GM21423 (cell line): ENCODE measurements around the gene C2orf15.
"Not testable (repeated sequence)": the region's sequence is repeated elsewhere in the genome, so short reads cannot be mapped to it uniquely, and the experiment has no call there.

ENCODE experiments used
- ATAC-seq: cut with Tn5 transposase; IDR thresholded peaks from one replicate; pipeline ENCODE4 v1.9.1; 2021; ENCODE audit warnings: mild to moderate bottlenecking, moderate library complexity; ENCODE audit not compliant: unreplicated experiment

The C2orf15 gene

GRCh38 chr2:99159594-99159993 is 18.1 kb downstream of the C2orf15 start:
- no peak for ATAC-seq

GRCh38 chr2:99166218-99166617 is 24.7 kb downstream of the C2orf15 start:
- ATAC-seq: no peak

- no peak for ATAC-seq
Observed at GRCh38 chr2:99169534-99169933, 28.0 kb downstream of the C2orf15 start.

- no peak for ATAC-seq
Observed at GRCh38 chr2:99171377-99172140, 30.1 kb downstream of the C2orf15 start.

- ATAC-seq: peak; percentile 93
Observed at GRCh38 chr2:99180755-99181623, 39.5 kb downstream of the C2orf15 start, which contains the start of the genes MITD1 and MRPL30. MITD1 (minus strand) TSS chr2:99181058; CDS start chr2:99180981, 77 bp downstream. MRPL30 (plus strand) TSS chr2:99181184; CDS start chr2:99186204, 5,020 bp downstream.

- ATAC-seq: no peak
Observed at GRCh38 chr2:99181624-99182000, 40.1 kb downstream of the C2orf15 start.

GRCh38 chr2:99183025-99183424 is 41.5 kb downstream of the C2orf15 start:
- ATAC-seq: no peak

GRCh38 chr2:99184811-99185210 is 43.3 kb downstream of the C2orf15 start:
- no peak for ATAC-seq

- ATAC-seq: no peak
Observed at GRCh38 chr2:99187011-99187410, 45.5 kb downstream of the C2orf15 start.

- ATAC-seq: no peak
Observed at GRCh38 chr2:99188357-99188756, 46.9 kb downstream of the C2orf15 start.

- ATAC-seq: no peak
Observed at GRCh38 chr2:99190548-99190947, 49.0 kb downstream of the C2orf15 start.

GRCh38 chr2:99192364-99192763 is 50.9 kb downstream of the C2orf15 start:
- not testable (repeated sequence) for ATAC-seq

GRCh38 chr2:99198103-99198841 is 56.8 kb downstream of the C2orf15 start:
- ATAC-seq: no peak

GRCh38 chr2:99200076-99200800 is 58.7 kb downstream of the C2orf15 start:
- no peak for ATAC-seq
